SU-DHL-6 (cell line): ENCODE data around the gene DCLK1.
"Not testable (repeated sequence)": the region's sequence is repeated elsewhere in the genome, so short reads cannot be mapped to it uniquely, and the experiment has no call there.

Experiments used
- H2AFZ ChIP-seq: fragments of 200-600 bp; sonication (generic); 2 replicates; pipeline ENCODE4 v1.6.1; 2014; ENCODE audit warnings: low read depth, mild to moderate bottlenecking, moderate library complexity, mixed read lengths, antibody characterized with exemption, low read length; ENCODE audit not compliant: severe bottlenecking
- H3F3A ChIP-seq: fragments of 200-600 bp; shearing (Covaris generic); 2 replicates; pipeline ENCODE4 v1.6.0; 2016; ENCODE audit warnings: antibody characterized with exemption, mild to moderate bottlenecking; ENCODE audit not compliant: insufficient read depth
- H3K27ac ChIP-seq: fragments of 200-600 bp; sonication (generic); 2 replicates; pipeline ENCODE4 v1.5.1; 2016; ENCODE audit warnings: low read depth, mild to moderate bottlenecking, low read length, moderate library complexity, mixed read lengths
- H3K27me3 ChIP-seq: fragments of 200-600 bp; sonication (generic), shearing (Covaris generic); 2 replicates; pipeline ENCODE4 v1.6.0; 2014; ENCODE audit warnings: mild to moderate bottlenecking, low read length
- H3K36me3 ChIP-seq: fragments of 200-600 bp; sonication (generic); 2 replicates; pipeline ENCODE4 v1.6.1; 2014; ENCODE audit warnings: mild to moderate bottlenecking, low read length, mixed read lengths
- H3K4me2 ChIP-seq: fragments of 300-600, 200-600 bp; shearing (Covaris generic), sonication (generic); 2 replicates; pipeline ENCODE4 v1.6.0; 2014; ENCODE audit warnings: low read length, low read depth, mild to moderate bottlenecking; ENCODE audit not compliant: poor library complexity, severe bottlenecking
- H3K4me3 ChIP-seq: fragments of 200-600 bp; sonication (generic); 2 replicates; pipeline ENCODE4 v1.5.1; 2014; ENCODE audit warnings: antibody characterized with exemption, low read length, mild to moderate bottlenecking, mixed read lengths; ENCODE audit not compliant: insufficient read depth, poor library complexity, severe bottlenecking
- H3K79me2 ChIP-seq: fragments of 200-600 bp; sonication (generic); 2 replicates; pipeline ENCODE4 v1.6.1; 2014; ENCODE audit warnings: mild to moderate bottlenecking, low read length, moderate library complexity; ENCODE audit not compliant: insufficient read depth
- H3K9ac ChIP-seq: fragments of 200-600 bp; sonication (generic); 2 replicates; pipeline ENCODE4 v1.7.0; 2014; ENCODE audit warnings: mild to moderate bottlenecking, low read length
- H3K9me2 ChIP-seq: fragments of 200-600 bp; sonication (generic); replicated peaks from 2 replicates; pipeline ENCODE4 v1.6.1; 2014; ENCODE audit warnings: low read length; ENCODE audit not compliant: insufficient read depth
- H3K9me3 ChIP-seq: fragments of 200-600 bp; sonication (generic); 2 replicates; pipeline ENCODE4 v1.6.1; 2014; ENCODE audit warnings: low read length, mixed read lengths; ENCODE audit not compliant: insufficient read depth
- H4K20me1 ChIP-seq: fragments of 200-600 bp; sonication (generic); 2 replicates; pipeline ENCODE4 v1.6.1; 2014; ENCODE audit warnings: low read depth, mild to moderate bottlenecking, antibody characterized with exemption, low read length, moderate library complexity, mixed read lengths
- CTCF ChIP-seq: fragments of 200-600 bp; sonication (generic); IDR thresholded peaks from one replicate; pipeline ENCODE4 v1.5.1; 2017; ENCODE audit warnings: antibody characterized with exemption, mild to moderate bottlenecking, low read length, moderate library complexity; ENCODE audit not compliant: insufficient read depth, poor library complexity, severe bottlenecking
- EZH2phosphoT487 ChIP-seq: fragments of 200-600 bp; sonication (generic), shearing (Covaris generic); conservative IDR thresholded peaks from 2 replicates; pipeline ENCODE4 v1.6.1; 2018; ENCODE audit warnings: mild to moderate bottlenecking, antibody characterized with exemption, low read length, moderate library complexity, mixed read lengths

DCLK1 gene

GRCh38 chr13:36102721-36103120 lies 28.5 kb downstream of the DCLK1 start:
- H2AFZ ChIP-seq, result no peak overlapping the region
- H3K9me3 ChIP-seq, result no peaks in the 10 kb centered on the region
- H3K4me2 ChIP-seq, result no peak overlapping the region
- no peaks in the 10 kb centered on the region for H3K36me3 ChIP-seq
- H4K20me1 ChIP-seq, result no peaks in the 10 kb centered on the region
- no peaks in the 10 kb centered on the region for H3K79me2 ChIP-seq
- no peak overlapping the region for H3K4me3 ChIP-seq
- no peaks in the 10 kb centered on the region for H3K27me3 ChIP-seq
- H3K9ac ChIP-seq, result no peak overlapping the region
- H3K27ac ChIP-seq, result no peak overlapping the region
- TF ChIP-seq CTCF, result no peak
- TF ChIP-seq EZH2phosphoT487, result no peak
- no peaks in the 10 kb centered on the region for H3F3A ChIP-seq
- no peaks in the 10 kb centered on the region for H3K9me2 ChIP-seq

DNA sequence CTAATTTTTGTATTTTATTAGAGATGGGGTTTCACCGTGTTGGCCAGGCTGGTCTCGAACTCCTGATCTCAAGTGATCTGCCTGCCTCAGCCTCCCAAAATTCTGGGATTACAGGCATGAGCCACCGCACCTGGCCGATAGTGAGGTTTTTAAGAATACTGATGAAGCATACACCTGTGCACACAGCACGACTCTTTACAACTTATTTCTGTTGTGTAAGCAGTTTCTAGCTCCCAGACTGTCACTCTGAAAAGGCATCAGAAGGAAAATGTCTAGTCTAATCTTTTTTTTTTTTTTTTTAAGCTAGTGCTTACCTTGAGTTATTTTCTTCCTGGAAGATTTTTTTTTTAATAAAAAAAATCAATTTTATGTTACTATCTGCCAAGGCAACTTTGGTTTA lies 29.3 kb downstream of the DCLK1 start:
- H3K27ac ChIP-seq, H3K9ac ChIP-seq, H3K9me3 ChIP-seq, H3K79me2 ChIP-seq, H2AFZ ChIP-seq, H3K27me3 ChIP-seq, H3K36me3 ChIP-seq, H3K4me3 ChIP-seq, H3K9me2 ChIP-seq, H3K4me2 ChIP-seq, H4K20me1 ChIP-seq, H3F3A ChIP-seq: not testable (repeated sequence)

GRCh38 chr13:36101157-36101556 lies 30.0 kb downstream of the DCLK1 start:
- Histone ChIP-seq H3K79me2 (no peaks in the 10 kb centered on the region), H3K9me2 (no peaks in the 10 kb centered on the region), H4K20me1 (no peaks in the 10 kb centered on the region), H3K4me3 (no peak overlapping the region), H3K9me3 (no peaks in the 10 kb centered on the region), H3K4me2 (no peak overlapping the region), H3K36me3 (no peaks in the 10 kb centered on the region), H2AFZ (no peak overlapping the region), H3K27ac (no peak overlapping the region), H3K27me3 (no peaks in the 10 kb centered on the region), H3K9ac (no peak overlapping the region), H3F3A (no peaks in the 10 kb centered on the region)
- TF ChIP-seq CTCF (no peak), EZH2phosphoT487 (no peak)

GRCh38 chr13:36098080-36098479 lies 33.1 kb downstream of the DCLK1 start:
- Histone ChIP-seq H3K4me2 (no peak overlapping the region), H3K9ac (no peak overlapping the region), H3K4me3 (no peak overlapping the region), H3K9me3 (no peaks in the 10 kb centered on the region), H4K20me1 (no peaks in the 10 kb centered on the region), H3K27ac (no peak overlapping the region), H3K9me2 (no peaks in the 10 kb centered on the region), H3K36me3 (no peaks in the 10 kb centered on the region), H3F3A (no peaks in the 10 kb centered on the region), H2AFZ (no peak overlapping the region), H3K79me2 (no peaks in the 10 kb centered on the region), H3K27me3 (peaks cover 4% of the 10 kb centered on the region; the same call in 1 of the 2 replicates)
- TF ChIP-seq EZH2phosphoT487 (no peak), CTCF (no peak)
